OCI-LY3 (cell line): ENCODE data around the gene OSBPL9.

Experiments used
- H2AFZ ChIP-seq: fragments of 200-600, 300-600 bp; shearing (Covaris generic); 2 replicates; pipeline ENCODE4 v1.6.0; 2014; ENCODE audit warnings: antibody characterized with exemption, low read depth, low read length
- H3K27ac ChIP-seq: fragments of 200-600, 300-600 bp; sonication (generic); 2 replicates; pipeline ENCODE4 v1.5.1; 2014; ENCODE audit warnings: mild to moderate bottlenecking, low read length, moderate library complexity, mixed read lengths
- H3K27me3 ChIP-seq: fragments of 200-600, 300-600 bp; sonication (generic); 2 replicates; pipeline ENCODE4 v1.6.1; 2014; ENCODE audit warnings: low read depth, low read length, mixed read lengths
- H3K36me3 ChIP-seq: fragments of 200-600, 300-600 bp; sonication (generic); replicated peaks from 2 replicates; pipeline ENCODE3; 2014; ENCODE audit warnings: low read depth, low read length, mixed read lengths
- H3K4me1 ChIP-seq: fragments of 300-600, 200-600 bp; sonication (generic); 2 replicates; pipeline ENCODE4 v1.6.1; 2014; ENCODE audit warnings: low read length, mixed read lengths
- H3K4me2 ChIP-seq: fragments of 200-600, 300-600 bp; sonication (generic); 2 replicates; pipeline ENCODE4 v1.6.1; 2014; ENCODE audit warnings: low read length, mixed read lengths
- H3K4me3 ChIP-seq: fragments of 300-600, 200-600 bp; sonication (generic); 2 replicates; pipeline ENCODE4 v1.5.1; 2014; ENCODE audit warnings: antibody characterized with exemption, mild to moderate bottlenecking, low read length, moderate library complexity
- H3K79me2 ChIP-seq: fragments of 300-600, 200-600 bp; shearing (Covaris generic); 2 replicates; pipeline ENCODE4 v1.6.1; 2014; ENCODE audit warnings: mild to moderate bottlenecking, low read length, mixed read lengths
- H3K9ac ChIP-seq: fragments of 300-600, 200-600 bp; shearing (Covaris generic); 2 replicates; pipeline ENCODE4 v1.6.0; 2014; ENCODE audit warnings: mild to moderate bottlenecking, low read length, moderate library complexity
- H3K9me3 ChIP-seq: fragments of 200-600, 300-600 bp; shearing (Covaris generic); 2 replicates; pipeline ENCODE4 v1.6.1; 2014; ENCODE audit warnings: low read length, mixed read lengths; ENCODE audit not compliant: insufficient read depth
- H4K20me1 ChIP-seq: fragments of 200-600, 300-600 bp; sonication (generic); 2 replicates; pipeline ENCODE4 v1.6.1; 2016; ENCODE audit warnings: low read length, mixed read lengths; ENCODE audit not compliant: insufficient read depth
- CTCF ChIP-seq: fragments of 200-600, 300-600 bp; sonication (generic); IDR thresholded peaks from 2 replicates; pipeline ENCODE4 v1.5.1; 2014; ENCODE audit warnings: antibody characterized with exemption, low read length, low read depth
- EZH2phosphoT487 ChIP-seq: fragments of 200-600 bp; shearing (Covaris generic); IDR thresholded peaks from 2 replicates; pipeline ENCODE4 v1.6.1; 2018; ENCODE audit warnings: antibody characterized with exemption, mixed run types, low read depth

OSBPL9 gene

DNA sequence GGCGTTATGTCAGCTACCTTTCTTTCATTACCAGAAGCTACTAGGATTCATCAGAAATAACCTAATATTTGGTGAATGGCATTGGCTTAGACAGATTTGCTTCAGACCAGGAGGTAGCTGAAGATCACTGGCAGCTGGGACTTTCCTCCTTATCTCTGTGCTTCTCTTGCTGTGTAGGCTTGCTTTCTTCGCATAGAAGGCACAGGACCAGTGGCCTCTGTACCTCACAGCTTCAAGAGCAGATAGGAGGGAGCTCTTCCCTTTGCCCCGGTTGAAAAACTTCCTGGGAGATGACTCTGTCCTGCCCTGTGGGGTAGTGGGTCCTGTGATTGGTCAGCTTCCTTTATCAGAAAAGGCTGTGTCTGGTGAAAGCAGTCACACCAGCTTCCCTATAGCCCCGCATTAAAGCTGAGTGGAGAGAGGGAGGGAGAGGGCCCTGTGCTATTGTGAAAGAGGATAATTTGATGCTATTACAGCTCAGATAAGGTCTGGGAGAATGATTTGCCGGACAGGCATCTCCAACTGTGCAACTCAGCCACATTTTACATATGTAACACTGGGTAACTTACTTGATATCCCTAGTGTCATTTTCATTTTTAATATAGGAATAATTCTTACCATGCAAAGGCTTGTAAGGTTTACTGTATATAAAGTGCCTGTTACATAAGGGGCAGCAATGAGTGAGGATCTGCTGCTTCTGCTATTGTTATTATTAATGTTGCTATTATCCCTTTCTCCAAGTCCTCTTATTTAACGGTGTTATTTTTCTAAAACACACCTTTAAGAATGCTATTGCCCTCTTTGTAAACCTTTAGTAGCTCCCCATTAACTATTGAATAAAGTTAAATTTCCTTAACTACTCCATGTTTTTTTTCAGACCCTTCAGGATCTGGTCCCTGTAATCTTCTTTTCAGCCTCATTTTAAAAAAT, 31.6 kb downstream of the OSBPL9 start:
- no peaks in the 10 kb centered on the region for H4K20me1 ChIP-seq
- H3K36me3 ChIP-seq = no peaks in the 10 kb centered on the region
- no peaks in the 10 kb centered on the region for H3K4me1 ChIP-seq
- no peaks in the 10 kb centered on the region for H3K79me2 ChIP-seq
- H3K27ac ChIP-seq = no peak overlapping the region
- H3K9ac ChIP-seq = no peak overlapping the region
- no peak overlapping the region for H3K4me3 ChIP-seq
- H2AFZ ChIP-seq = no peak overlapping the region
- H3K27me3 ChIP-seq = no peaks in the 10 kb centered on the region
- H3K4me2 ChIP-seq = no peak overlapping the region
- H3K9me3 ChIP-seq = no peaks in the 10 kb centered on the region
- no peak for TF ChIP-seq CTCF
- TF ChIP-seq EZH2phosphoT487 = no peak

DNA sequence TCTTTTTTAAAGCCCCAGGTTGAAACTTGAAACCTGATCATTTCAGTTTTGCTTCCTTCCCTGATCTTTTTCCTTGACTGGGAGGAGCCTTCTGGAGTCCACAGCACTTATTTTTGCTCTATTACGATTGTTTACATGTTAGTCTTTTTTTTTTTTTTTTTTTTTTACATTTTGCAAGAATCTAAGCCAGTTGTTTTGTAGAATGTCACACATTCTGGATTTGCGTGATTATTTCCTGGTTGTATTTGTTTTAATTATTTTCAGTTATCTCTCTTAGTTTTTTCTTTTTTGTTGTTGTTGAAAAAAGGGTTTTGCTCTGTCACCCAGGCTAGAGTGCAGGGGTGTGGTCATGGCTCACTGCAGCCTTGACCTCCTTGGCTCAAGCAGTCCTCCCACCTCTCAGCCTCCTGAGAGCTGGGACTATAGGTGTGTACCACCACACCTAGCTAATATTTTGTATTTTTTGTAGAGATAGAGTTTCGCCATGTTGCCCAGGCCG, 32.8 kb downstream of the OSBPL9 start:
- Histone ChIP-seq H3K9me3 (no peaks in the 10 kb centered on the region), H3K9ac (no peak overlapping the region), H4K20me1 (no peaks in the 10 kb centered on the region), H3K79me2 (no peaks in the 10 kb centered on the region), H3K4me1 (no peaks in the 10 kb centered on the region), H3K4me3 (no peak overlapping the region), H3K27ac (no peak overlapping the region), H2AFZ (no peak overlapping the region), H3K27me3 (no peaks in the 10 kb centered on the region), H3K4me2 (no peak overlapping the region), H3K36me3 (no peaks in the 10 kb centered on the region)
- TF ChIP-seq EZH2phosphoT487 (no peak), CTCF (no peak)

DNA sequence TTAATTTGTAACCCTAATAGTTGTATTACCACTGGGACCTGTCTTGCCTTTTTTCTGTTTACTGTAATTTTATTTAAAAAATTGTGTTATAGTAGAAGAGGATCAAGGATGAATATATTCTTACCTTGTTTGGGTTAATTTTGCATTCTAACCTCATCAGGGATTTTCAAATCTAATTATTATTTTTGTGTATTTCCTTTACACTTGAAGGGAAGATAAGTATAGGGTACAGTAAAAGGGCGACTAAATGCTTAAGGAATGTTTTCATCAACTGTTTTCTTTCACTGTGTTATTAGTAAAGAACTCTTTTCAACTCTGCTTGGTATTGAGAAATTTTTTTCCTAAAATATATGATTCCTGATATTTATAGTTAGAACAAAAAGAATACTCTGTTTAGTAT, 33.3 kb downstream of the OSBPL9 start:
- Histone ChIP-seq H2AFZ (no peak overlapping the region), H3K27me3 (no peaks in the 10 kb centered on the region), H3K9me3 (no peaks in the 10 kb centered on the region), H3K4me1 (no peaks in the 10 kb centered on the region), H3K27ac (no peak overlapping the region), H3K79me2 (no peaks in the 10 kb centered on the region), H3K9ac (no peak overlapping the region), H4K20me1 (no peaks in the 10 kb centered on the region), H3K4me3 (no peak overlapping the region), H3K36me3 (no peaks in the 10 kb centered on the region), H3K4me2 (no peak overlapping the region)
- TF ChIP-seq EZH2phosphoT487 = no peak
- no peak for TF ChIP-seq CTCF

GRCh38 chr1:51651552-51651942, 34.7 kb downstream of the OSBPL9 start:
- no peak overlapping the region for H3K4me2 ChIP-seq
- H3K4me1 ChIP-seq = no peaks in the 10 kb centered on the region

More at GRCh38 chr1:51651552-51651942, 34.7 kb downstream of the OSBPL9 start:
- no peak overlapping the region for H3K27ac ChIP-seq
- H3K79me2 ChIP-seq = no peaks in the 10 kb centered on the region
- H3K27me3 ChIP-seq = no peaks in the 10 kb centered on the region
- H3K4me3 ChIP-seq = no peak overlapping the region
- no peak overlapping the region for H3K9ac ChIP-seq
- H2AFZ ChIP-seq = no peak overlapping the region
- no peaks in the 10 kb centered on the region for H4K20me1 ChIP-seq
- no peaks in the 10 kb centered on the region for H3K9me3 ChIP-seq
- TF ChIP-seq CTCF = no peak
- no peak for TF ChIP-seq EZH2phosphoT487
- no peaks in the 10 kb centered on the region for H3K36me3 ChIP-seq
